Cortex of kidney (tissue), 1 donor: ENCODE results near the gene ESPNL.
"Not testable (repeated sequence)": the region's sequence is repeated elsewhere in the genome, so short reads cannot be mapped to it uniquely, and the experiment has no call there.

Experiments
- DNase-seq: peaks from one replicate; lab custom pipeline; 2025; lab: John Stamatoyannopoulos, UW

Gene ESPNL

GRCh38 chr2:238114851-238115660 lies 14.9 kb downstream of the ESPNL start:
- no peak for DNase-seq

GRCh38 chr2:238115709-238116108 lies 15.6 kb downstream of the ESPNL start:
- DNase-seq, result not testable (repeated sequence)

GRCh38 chr2:238116298-238117198 lies 16.4 kb downstream of the ESPNL start:
- no peak for DNase-seq

GRCh38 chr2:238117199-238118154 lies 17.3 kb downstream of the ESPNL start:
- no peak for DNase-seq

GRCh38 chr2:238119756-238120462 lies 19.8 kb downstream of the ESPNL start:
- DNase-seq, result no peak

- DNase-seq, result no peak
These were observed 20.5 kb downstream of the ESPNL start for GRCh38 chr2:238120463-238121298.

GRCh38 chr2:238121511-238122286 lies 21.6 kb downstream of the ESPNL start:
- no peak for DNase-seq

- DNase-seq, result no peak
These were observed 22.4 kb downstream of the ESPNL start for GRCh38 chr2:238122287-238123217.

GRCh38 chr2:238123218-238123971 lies 23.3 kb downstream of the ESPNL start:
- DNase-seq, result no peak

- DNase-seq, result no peak
These were observed 23.9 kb downstream of the ESPNL start for GRCh38 chr2:238123991-238124470.

- DNase-seq, result no peak
These were observed 24.5 kb downstream of the ESPNL start for GRCh38 chr2:238124488-238125126.

- no peak for DNase-seq
These were observed 25.2 kb downstream of the ESPNL start for GRCh38 chr2:238125127-238125885.

- DNase-seq, result no peak
These were observed 26.2 kb downstream of the ESPNL start for GRCh38 chr2:238126338-238126737.

- no peak for DNase-seq
These were observed 26.6 kb downstream of the ESPNL start for GRCh38 chr2:238126775-238127164.

GRCh38 chr2:238127165-238128060 lies 27.3 kb downstream of the ESPNL start:
- DNase-seq, result no peak
